Neural progenitor cell (in vitro differentiated cells): ENCODE data around the gene SCARF1.

ENCODE experiments used
- EZH2 ChIP-seq: fragments of 200-600 bp; sonication (generic); IDR thresholded peaks from 2 replicates; pipeline ENCODE4 v1.6.1; 2017; ENCODE audit warnings: antibody characterized with exemption, mild to moderate bottlenecking, moderate library complexity
- TF ChIP-seq, protein P1 (sequence below): fragments of 200-600 bp; sonication (generic); IDR thresholded peaks from 2 replicates; pipeline ENCODE4 v1.5.1; 2017; ENCODE audit warnings: antibody characterized with exemption, mild to moderate bottlenecking

DNA sequence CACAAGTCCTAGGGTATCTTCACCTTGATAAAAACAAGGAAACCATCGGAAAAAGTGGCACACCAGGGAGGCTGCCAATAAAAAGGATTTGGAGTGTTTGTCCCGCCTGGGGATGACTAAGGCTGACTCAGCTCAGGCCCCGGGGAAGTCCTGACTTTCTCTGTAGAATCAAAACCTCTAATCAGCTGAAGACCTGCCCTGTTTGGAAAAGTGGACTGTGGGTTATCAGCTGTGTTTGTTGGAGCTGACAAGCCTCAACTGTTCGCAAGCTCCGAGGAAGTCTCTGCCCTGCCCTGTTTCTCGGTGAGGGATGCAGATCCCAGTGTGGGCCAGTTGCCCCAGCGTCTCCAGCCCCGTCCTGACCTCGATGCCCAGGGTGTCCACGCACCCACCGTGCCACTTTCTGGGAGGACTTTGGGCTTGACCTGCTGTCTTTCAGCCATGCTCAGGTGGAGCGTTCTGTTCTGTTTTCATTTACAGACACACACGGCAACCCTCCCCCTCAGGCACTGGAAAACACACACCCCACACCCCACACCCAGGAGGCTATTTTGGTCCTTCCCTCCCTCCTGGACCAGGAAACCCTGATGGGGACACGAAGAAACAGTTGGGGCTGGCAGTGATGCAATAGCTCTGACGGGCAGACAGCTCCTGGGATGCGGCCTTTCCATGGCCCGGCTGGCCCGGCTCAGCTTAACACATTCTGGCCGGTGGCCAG, 55.3 kb downstream of the SCARF1 start:
- no peak for TF ChIP-seq EZH2
- TF ChIP-seq, protein P1, sequence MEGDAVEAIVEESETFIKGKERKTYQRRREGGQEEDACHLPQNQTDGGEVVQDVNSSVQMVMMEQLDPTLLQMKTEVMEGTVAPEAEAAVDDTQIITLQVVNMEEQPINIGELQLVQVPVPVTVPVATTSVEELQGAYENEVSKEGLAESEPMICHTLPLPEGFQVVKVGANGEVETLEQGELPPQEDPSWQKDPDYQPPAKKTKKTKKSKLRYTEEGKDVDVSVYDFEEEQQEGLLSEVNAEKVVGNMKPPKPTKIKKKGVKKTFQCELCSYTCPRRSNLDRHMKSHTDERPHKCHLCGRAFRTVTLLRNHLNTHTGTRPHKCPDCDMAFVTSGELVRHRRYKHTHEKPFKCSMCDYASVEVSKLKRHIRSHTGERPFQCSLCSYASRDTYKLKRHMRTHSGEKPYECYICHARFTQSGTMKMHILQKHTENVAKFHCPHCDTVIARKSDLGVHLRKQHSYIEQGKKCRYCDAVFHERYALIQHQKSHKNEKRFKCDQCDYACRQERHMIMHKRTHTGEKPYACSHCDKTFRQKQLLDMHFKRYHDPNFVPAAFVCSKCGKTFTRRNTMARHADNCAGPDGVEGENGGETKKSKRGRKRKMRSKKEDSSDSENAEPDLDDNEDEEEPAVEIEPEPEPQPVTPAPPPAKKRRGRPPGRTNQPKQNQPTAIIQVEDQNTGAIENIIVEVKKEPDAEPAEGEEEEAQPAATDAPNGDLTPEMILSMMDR: no peak
